HCT116 (cell line): ENCODE measurements around the gene KRT1.

Experiments used
- CTCF ChIP-seq, 3 experiments: fragments of 200-600 bp in 1 of 3; sonication (generic) in 1 of 3; IDR thresholded peaks in 2 of 3; conservative IDR thresholded peaks in 1 of 3; 2 replicates each; pipeline ENCODE4 v1.5.1; 2012 to 2017; ENCODE audit warnings: low read depth in 2 of 3, low read length in 2 of 3, antibody characterized with exemption in 1 of 3, borderline replicate concordance in 1 of 3, control low read depth in 1 of 3, mild to moderate bottlenecking in 1 of 3, mixed read lengths in 1 of 3, mixed run types in 1 of 3, moderate library complexity in 1 of 3; ENCODE audit not compliant: insufficient read depth in 1 of 3
- RAD21 ChIP-seq: IDR thresholded peaks from 2 replicates; pipeline ENCODE4 v1.6.1; 2012; ENCODE audit warnings: low read depth, mild to moderate bottlenecking
- SIN3A ChIP-seq: IDR thresholded peaks from 2 replicates; pipeline ENCODE4 v1.6.1; 2012; ENCODE audit warnings: low read depth

DNA sequence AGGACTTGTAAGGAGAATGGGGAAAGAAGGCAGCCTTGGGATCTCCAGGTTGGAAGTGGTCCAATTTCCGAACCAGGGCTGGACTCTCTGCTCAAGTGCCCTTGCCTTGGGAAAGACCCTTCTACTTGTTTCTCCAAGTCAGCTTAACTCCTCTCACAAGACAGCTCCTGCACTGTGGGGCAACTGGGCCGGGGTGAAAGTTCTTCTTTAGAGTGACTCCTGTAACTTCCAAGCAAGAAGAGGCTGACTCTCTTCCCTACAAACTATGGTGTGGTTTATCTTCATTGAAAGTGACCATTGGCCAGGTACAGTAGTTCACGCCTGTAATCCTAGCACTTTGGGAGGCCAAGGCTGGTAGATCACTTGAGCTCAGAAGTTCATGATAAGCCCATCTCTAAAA, 13.7 kb downstream of the KRT1 start:
- TF ChIP-seq RAD21 (no peak), SIN3A (no peak), CTCF (IDR thresholded peaks at IDR 0.05 in 2 of 3, conservative IDR thresholded peaks at IDR 0.05 in 1 of 3; ENCODE audit: borderline replicate concordance in 1 of 3, insufficient read depth in 1 of 3, low read depth in 2 of 3, low read length in 2 of 3) (no peak)
